B cell (primary cell): Measurements from ENCODE around the gene CARD8. TPM values are rescaled to one million over a fixed set of nuclear protein-coding genes. Genes with fewer than 3 reads are reported as not detected.

Experiments
- ATAC-seq: fragments of 200-7000 bp; cut with Tn5 transposase; one replicate; pipeline ENCODE4 v1.10.0; 2021; ENCODE audit warnings: low read depth, mild to moderate bottlenecking, moderate number of reproducible peaks, moderate library complexity
- CTCF ChIA-PET: fragments of 350-600 bp; sonication (Branson Sonifier 250); formaldehyde crosslinking; loops from one replicate; lab custom pipeline; 2021; ENCODE audit warnings: antibody characterized with exemption, inconsistent platforms; lab: Charles Lee
- POLR2A ChIA-PET: fragments of 350-600 bp; sonication (Branson Sonifier 250); formaldehyde crosslinking; loops from one replicate; lab custom pipeline; 2021; ENCODE audit warnings: antibody characterized with exemption; lab: Charles Lee
- DNase-seq: peaks from one replicate; pipeline ENCODE4 v3.0.0; 2013
- H2AFZ ChIP-seq: 2 replicates; pipeline ENCODE4 v1.6.1; 2012; ENCODE audit warnings: mild to moderate bottlenecking, low read depth, low read length; ENCODE audit not compliant: insufficient read depth, poor library complexity, severe bottlenecking
- H3K27ac ChIP-seq, 2 donors: 1 replicate in 1 of 2; 2 replicates in 1 of 2; pipeline ENCODE4 v1.5.1; 2012 to 2013; ENCODE audit warnings: low read length in 2 of 2, mild to moderate bottlenecking in 2 of 2, moderate library complexity in 1 of 2
- H3K27me3 ChIP-seq, 4 experiments: fragments of 200-600 bp in 1 of 4; sonication (generic) in 1 of 4; replicated peaks in 1 of 4; 1 replicate in 2 of 4; 2 replicates in 2 of 4; pipeline versions ENCODE4 v1.6.1 to v1.7.0; 2013 to 2016; ENCODE audit warnings: low read length in 3 of 4, mild to moderate bottlenecking in 2 of 4, mixed read lengths in 1 of 4, moderate library complexity in 1 of 4; ENCODE audit not compliant: insufficient read depth in 4 of 4, control insufficient read depth in 3 of 4; ENCODE audit errors: control extremely low read depth in 1 of 4
- H3K36me3 ChIP-seq, 2 experiments: replicated peaks in 1 of 2; 1 replicate in 1 of 2; 2 replicates in 1 of 2; pipeline versions ENCODE4 v1.6.1 to v1.7.1; 2013; ENCODE audit warnings: low read length in 1 of 2; ENCODE audit not compliant: insufficient read depth in 2 of 2, control insufficient read depth in 1 of 2; ENCODE audit errors: control extremely low read depth in 1 of 2, extremely low read depth in 1 of 2
- H3K4me1 ChIP-seq, 2 donors: fragments of 200-600 bp in 1 of 2; sonication (generic) in 1 of 2; 1 replicate in 1 of 2; 2 replicates in 1 of 2; pipeline versions ENCODE4 v1.5.1 to v1.6.1; 2013 to 2017; ENCODE audit warnings: low read length in 2 of 2; ENCODE audit not compliant: control insufficient read depth in 2 of 2, insufficient read depth in 2 of 2
- H3K4me2 ChIP-seq: replicated peaks from 2 replicates; pipeline ENCODE3; 2012; ENCODE audit warnings: mild to moderate bottlenecking, low read depth, low read length; ENCODE audit not compliant: poor library complexity, severe bottlenecking
- H3K4me3 ChIP-seq, 5 experiments: fragments of 200-600 bp in 1 of 5; sonication (generic) in 1 of 5; 1 replicate in 3 of 5; 2 replicates in 2 of 5; pipeline versions ENCODE4 v1.5.1 to v1.7.0; 2011 to 2016; ENCODE audit warnings: low read length in 4 of 5, mild to moderate bottlenecking in 4 of 5, low read depth in 2 of 5, control low read depth in 1 of 5, moderate library complexity in 1 of 5; ENCODE audit not compliant: insufficient read depth in 1 of 5; ENCODE audit errors: control extremely low read depth in 1 of 5, extremely low read depth in 1 of 5
- H3K79me2 ChIP-seq: fragments of 200-600 bp; sonication (generic); one replicate; pipeline ENCODE4 v1.6.0; 2016; ENCODE audit warnings: low read length; ENCODE audit not compliant: control insufficient read depth, insufficient read depth
- H3K9ac ChIP-seq: fragments of 200-600 bp; sonication (generic); 2 replicates; pipeline ENCODE4 v1.6.1; 2017; ENCODE audit warnings: mild to moderate bottlenecking, low read length, moderate library complexity
- H3K9me3 ChIP-seq, 3 donors: one replicate each; pipeline versions ENCODE4 v1.6.1 to v1.7.1; 2013; ENCODE audit warnings: low read length in 2 of 3; ENCODE audit not compliant: control insufficient read depth in 2 of 3, insufficient read depth in 1 of 3; ENCODE audit errors: control extremely low read depth in 1 of 3
- H4K20me1 ChIP-seq: 2 replicates; pipeline ENCODE4 v1.6.0; 2012; ENCODE audit warnings: mild to moderate bottlenecking, low read length; ENCODE audit not compliant: insufficient read depth, control insufficient read depth, poor library complexity, severe bottlenecking
- H3K27ac Mint-ChIP-seq: one replicate; pipeline ENCODE4 v1.8.0; 2021; ENCODE audit warnings: mixed read lengths
- H3K27me3 Mint-ChIP-seq: one replicate; pipeline ENCODE4 v1.8.0; 2021; ENCODE audit warnings: mixed read lengths
- H3K4me1 Mint-ChIP-seq: one replicate; pipeline ENCODE4 v1.8.0; 2021; ENCODE audit warnings: mixed read lengths
- H3K4me3 Mint-ChIP-seq: one replicate; pipeline ENCODE4 v1.8.0; 2021; ENCODE audit warnings: mixed read lengths
- H3K9me3 Mint-ChIP-seq: one replicate; pipeline ENCODE4 v1.8.0; 2022; ENCODE audit warnings: mixed read lengths; ENCODE audit not compliant: insufficient read depth
- EZH2 ChIP-seq: IDR thresholded peaks from 2 replicates; pipeline ENCODE4 v1.6.1; 2012; ENCODE audit warnings: borderline replicate concordance, low read depth, mild to moderate bottlenecking, moderate library complexity, low read length; ENCODE audit not compliant: insufficient read depth, poor library complexity, severe bottlenecking
- WGBS: methylation state at CpG from one replicate; pipeline ENCODE4 v1.1.5; 2013; ENCODE audit warnings: missing lambda C conversion rate; ENCODE audit not compliant: insufficient coverage; 5-methylcytosine and 5-hydroxymethylcytosine counted together
- intact Hi-C: fragments of 100-400 bp; cut with micrococcal nuclease; formaldehyde crosslinking; loops from one replicate; pipeline ENCODE4 v1.10.0; 2022
- polyA plus RNA-seq: library from polyadenylated mRNA; depleted of rRNA; stranded (reverse); fragments of >200 nt; gene quantifications from 2 replicates; pipeline ENCODE4 v1.2.3, GENCODE V29; 2012
- total RNA-seq, 2 donors: library from RNA; stranded (reverse); fragments of 120-200 nt in 1 of 2; gene quantifications; 1 replicate in 1 of 2; 2 replicates in 1 of 2; pipeline versions ENCODE4 v1.2.3 to v1.2.4, GENCODE V29; 2013 to 2022
- TF ChIP-seq, protein P1 (sequence below): fragments of 200-600 bp; IDR thresholded peaks from one replicate; pipeline ENCODE4 v1.8.0; 2022; ENCODE audit warnings: antibody characterized with exemption, mild to moderate bottlenecking

CARD8 gene
- total and polyA plus RNA-seq, 2 donors (not counting 1 experiment from before 2014, with no cell fraction given): 92.0 to 161 TPM

DNA sequence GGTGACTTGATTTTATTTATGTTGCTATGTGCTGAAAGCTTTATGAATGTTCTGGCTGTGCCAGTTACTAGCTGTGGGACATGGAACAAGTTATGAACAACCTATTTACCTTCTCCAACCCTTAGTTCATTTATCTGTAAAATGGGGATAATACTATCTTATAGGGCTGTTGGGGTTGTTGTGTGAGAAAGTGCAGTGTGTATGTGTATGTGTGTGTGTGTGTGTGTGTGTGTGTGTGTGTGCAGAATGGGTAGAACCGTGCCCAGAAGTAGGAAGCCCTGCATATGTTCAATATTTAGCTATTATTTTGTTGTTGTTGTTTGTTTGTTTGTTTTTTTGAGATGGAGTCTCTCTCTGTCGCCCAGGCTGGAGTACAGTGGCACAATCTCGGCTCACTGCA is 64.8 kb downstream of the CARD8 start:
- peaks cover 24% of the 10 kb centered on the region for H3K4me1 Mint-ChIP-seq
- intact Hi-C loops: no loop called here
- Histone ChIP-seq H3K9ac (no peak overlapping the region), H3K4me2 (no peak overlapping the region), H3K27ac (no peak overlapping the region), H3K79me2 (no peaks in the 10 kb centered on the region), H2AFZ (no peak overlapping the region), H3K27me3 (no peaks in the 10 kb centered on the region), H3K4me1 (peaks cover 12 to 14% of the 10 kb centered on the region in 2 donors), H3K9me3 (no peaks in the 10 kb centered on the region), H4K20me1 (no peaks in the 10 kb centered on the region), H3K36me3 (no peaks in the 10 kb centered on the region), H3K4me3 (no peak overlapping the region)
- no peaks in the 10 kb centered on the region for H3K9me3 Mint-ChIP-seq
- TF ChIP-seq, protein P1, sequence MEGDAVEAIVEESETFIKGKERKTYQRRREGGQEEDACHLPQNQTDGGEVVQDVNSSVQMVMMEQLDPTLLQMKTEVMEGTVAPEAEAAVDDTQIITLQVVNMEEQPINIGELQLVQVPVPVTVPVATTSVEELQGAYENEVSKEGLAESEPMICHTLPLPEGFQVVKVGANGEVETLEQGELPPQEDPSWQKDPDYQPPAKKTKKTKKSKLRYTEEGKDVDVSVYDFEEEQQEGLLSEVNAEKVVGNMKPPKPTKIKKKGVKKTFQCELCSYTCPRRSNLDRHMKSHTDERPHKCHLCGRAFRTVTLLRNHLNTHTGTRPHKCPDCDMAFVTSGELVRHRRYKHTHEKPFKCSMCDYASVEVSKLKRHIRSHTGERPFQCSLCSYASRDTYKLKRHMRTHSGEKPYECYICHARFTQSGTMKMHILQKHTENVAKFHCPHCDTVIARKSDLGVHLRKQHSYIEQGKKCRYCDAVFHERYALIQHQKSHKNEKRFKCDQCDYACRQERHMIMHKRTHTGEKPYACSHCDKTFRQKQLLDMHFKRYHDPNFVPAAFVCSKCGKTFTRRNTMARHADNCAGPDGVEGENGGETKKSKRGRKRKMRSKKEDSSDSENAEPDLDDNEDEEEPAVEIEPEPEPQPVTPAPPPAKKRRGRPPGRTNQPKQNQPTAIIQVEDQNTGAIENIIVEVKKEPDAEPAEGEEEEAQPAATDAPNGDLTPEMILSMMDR: no peak
- TF ChIP-seq EZH2: no peak
- 100% methylated on average over 2 of the region's 3 CpGs for WGBS
- no peaks in the 10 kb centered on the region for H3K27me3 Mint-ChIP-seq
- no peak for ATAC-seq
- H3K4me3 Mint-ChIP-seq: no peak overlapping the region
- CTCF ChIA-PET: interaction anchor here (0.7 to 3.1 kb wide), 7 partner anchors 8 to 661 kb away, joined by 3 to 10 read pairs (median 3); no protein-coding TSS in a partner anchor
- POLR2A ChIA-PET: interaction anchor here (0.6 to 1.1 kb wide), 3 partner anchors 13 to 439 kb away, joined by 4 to 5 read pairs (median 4); no protein-coding TSS in a partner anchor
- no peak overlapping the region for H3K27ac Mint-ChIP-seq
- DNase-seq: no peak

DNA sequence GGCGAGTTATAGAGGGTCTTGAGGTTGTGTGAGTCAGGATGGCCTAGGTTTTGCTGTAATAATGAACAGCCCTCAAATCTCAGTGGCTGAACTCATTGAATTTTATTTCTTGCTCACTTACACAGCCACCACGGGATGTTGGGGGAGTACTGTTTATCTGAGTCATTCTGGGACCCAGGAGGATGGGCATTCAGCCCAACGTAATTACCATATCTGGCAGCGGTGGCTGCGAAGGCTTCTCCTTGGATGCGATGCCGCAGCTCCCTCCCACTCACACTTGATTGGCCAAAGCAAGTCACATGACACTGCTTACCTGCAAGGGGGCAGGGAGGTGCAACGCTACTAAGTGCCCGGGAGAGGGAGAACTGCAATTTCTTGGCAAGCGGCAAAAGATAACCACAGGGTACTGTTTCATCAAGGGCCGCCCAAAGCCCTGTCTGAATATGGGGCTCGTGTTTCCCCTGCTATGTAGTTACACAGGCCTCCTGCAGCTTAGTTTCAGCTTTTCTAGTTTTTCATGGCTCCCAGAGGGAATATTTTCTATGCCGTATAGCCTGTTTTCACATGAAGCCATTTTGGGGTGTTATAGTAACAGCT is 65.3 kb downstream of the CARD8 start:
- peaks cover 17 to 19% of the 10 kb centered on the region in 2 donors for H3K4me1 ChIP-seq
- Mint-ChIP-seq H3K4me1 (peaks cover 28% of the 10 kb centered on the region), H3K27ac (no peak overlapping the region), H3K27me3 (no peaks in the 10 kb centered on the region), H3K4me3 (no peak overlapping the region), H3K9me3 (no peaks in the 10 kb centered on the region)
- ATAC-seq (peak; percentile 72), DNase-seq (peak; percentile 53)
- H3K9me3 ChIP-seq: no peaks in the 10 kb centered on the region
- WGBS: 87% methylated on average over 8 of the region's 13 CpGs
- H3K9ac ChIP-seq: no peak overlapping the region
- H3K79me2 ChIP-seq: no peaks in the 10 kb centered on the region
- no peak overlapping the region for H3K4me3 ChIP-seq
- CTCF ChIA-PET: interaction anchor here (0.7 to 3.1 kb wide), 8 partner anchors 8 to 662 kb away, joined by 3 to 10 read pairs (median 3); partner anchors contain the start of gene ZSWIM9
- H4K20me1 ChIP-seq: no peaks in the 10 kb centered on the region
- intact Hi-C loops: no loop called here
- no peak overlapping the region for H3K4me2 ChIP-seq
- TF ChIP-seq EZH2: no peak
- TF ChIP-seq, protein P1: peak; percentile 34
- no peak overlapping the region for H3K27ac ChIP-seq
- POLR2A ChIA-PET: interaction anchor here (0.6 to 1.1 kb wide), 2 partner anchors 14 to 306 kb away, joined by 5 read pairs; no protein-coding TSS in a partner anchor
- H3K36me3 ChIP-seq: no peaks in the 10 kb centered on the region
- no peak overlapping the region for H2AFZ ChIP-seq
- H3K27me3 ChIP-seq: no peaks in the 10 kb centered on the region
